Mucosa of rectum (tissue), 2 donors: ENCODE results near the gene CCDC167.

Experiments
- H3K27ac ChIP-seq, 2 donors: one replicate each; pipeline ENCODE4 v1.7.0; 2013; ENCODE audit warnings: inconsistent platforms in 2 of 2, low read depth in 2 of 2, low read length in 2 of 2
- H3K27me3 ChIP-seq, 2 donors: one replicate each; pipeline ENCODE4 v1.7.0; 2013; ENCODE audit warnings: low read length in 2 of 2; ENCODE audit not compliant: control insufficient read depth in 2 of 2, insufficient read depth in 2 of 2
- H3K36me3 ChIP-seq, 2 donors: one replicate each; pipeline ENCODE4 v1.7.0; 2013; ENCODE audit warnings: low read length in 2 of 2; ENCODE audit not compliant: control insufficient read depth in 2 of 2, insufficient read depth in 2 of 2
- H3K4me1 ChIP-seq, 2 donors: one replicate each; pipeline ENCODE4 v1.7.0; 2013; ENCODE audit warnings: low read length in 2 of 2, mild to moderate bottlenecking in 1 of 2; ENCODE audit not compliant: control insufficient read depth in 2 of 2, insufficient read depth in 2 of 2
- H3K4me3 ChIP-seq, 2 donors: one replicate each; pipeline ENCODE4 v1.7.0; 2013; ENCODE audit warnings: low read length in 2 of 2
- H3K9ac ChIP-seq, 2 donors: one replicate each; pipeline ENCODE4 v1.7.0; 2013; ENCODE audit warnings: low read length in 2 of 2, low read depth in 1 of 2, mild to moderate bottlenecking in 1 of 2
- H3K9me3 ChIP-seq, 2 donors: one replicate each; pipeline ENCODE4 v1.7.0; 2013; ENCODE audit warnings: low read length in 2 of 2; ENCODE audit not compliant: control insufficient read depth in 2 of 2
- donor health status: healthy.
- donor health status: Normal muscosa, but diverticular disease.

CCDC167 gene

DNA sequence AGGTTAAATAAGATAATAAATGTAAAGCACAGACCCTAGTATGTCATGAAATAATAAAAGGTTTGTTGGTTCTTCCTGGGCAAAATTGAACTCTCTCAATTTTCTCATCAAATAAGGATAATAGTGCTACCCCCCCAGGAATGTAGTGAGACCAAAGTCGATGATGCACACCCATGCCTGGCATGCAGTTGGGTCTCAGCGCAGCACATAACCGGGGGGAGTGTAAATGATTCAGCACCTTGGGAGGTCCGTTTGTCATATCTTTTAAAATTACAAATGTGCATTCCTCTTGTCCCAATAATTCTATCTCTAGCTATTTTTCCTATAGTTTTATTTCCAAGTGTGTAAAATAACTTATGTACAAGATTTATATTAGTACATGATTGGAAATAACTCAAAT lies 31.3 kb upstream of the CCDC167 start:
- no peaks in the 10 kb centered on the region for H3K9me3 ChIP-seq
- no peaks in the 10 kb centered on the region for H3K36me3 ChIP-seq
- H3K4me1 ChIP-seq: peaks cover 0 to 6% of the 10 kb centered on the region in 2 donors
- H3K27me3 ChIP-seq: peaks cover 31 to 32% of the 10 kb centered on the region in 2 donors
- no peak overlapping the region for H3K27ac ChIP-seq
- H3K4me3 ChIP-seq: no peak overlapping the region
- no peak overlapping the region for H3K9ac ChIP-seq

GRCh38 chr6:37530297-37530696 lies 30.6 kb upstream of the CCDC167 start:
- Histone ChIP-seq H3K36me3 (no peaks in the 10 kb centered on the region), H3K27me3 (peaks cover 24 to 27% of the 10 kb centered on the region in 2 donors), H3K4me1 (peaks cover 0 to under 1% of the 10 kb centered on the region in 2 donors), H3K27ac (no peak overlapping the region), H3K9ac (no peak overlapping the region), H3K9me3 (no peaks in the 10 kb centered on the region), H3K4me3 (no peak overlapping the region)

DNA sequence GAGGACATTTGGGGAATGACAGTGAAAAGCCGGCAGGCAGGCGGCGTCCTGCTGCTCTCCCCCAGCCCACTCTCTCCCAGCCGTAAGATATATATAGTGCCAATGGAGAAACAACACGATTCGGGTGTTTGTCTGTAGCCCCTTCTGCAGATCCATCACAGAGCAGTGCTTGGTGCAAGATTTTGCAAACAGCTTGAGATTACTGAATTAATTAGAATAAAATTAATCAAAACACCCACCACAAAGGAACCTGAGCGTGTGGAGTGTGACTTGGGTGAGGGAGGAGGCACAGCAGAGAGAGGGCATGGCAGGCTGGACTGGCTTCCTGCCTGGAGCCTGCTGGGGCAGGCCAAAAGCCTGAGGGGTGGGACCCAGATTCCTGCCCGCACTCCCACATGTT lies 28.8 kb upstream of the CCDC167 start:
- no peak overlapping the region for H3K27ac ChIP-seq
- no peaks in the 10 kb centered on the region for H3K4me1 ChIP-seq
- peaks cover 10 to 16% of the 10 kb centered on the region in 2 donors for H3K27me3 ChIP-seq
- no peak overlapping the region for H3K9ac ChIP-seq
- no peaks in the 10 kb centered on the region for H3K9me3 ChIP-seq
- no peak overlapping the region for H3K4me3 ChIP-seq
- H3K36me3 ChIP-seq: no peaks in the 10 kb centered on the region

DNA sequence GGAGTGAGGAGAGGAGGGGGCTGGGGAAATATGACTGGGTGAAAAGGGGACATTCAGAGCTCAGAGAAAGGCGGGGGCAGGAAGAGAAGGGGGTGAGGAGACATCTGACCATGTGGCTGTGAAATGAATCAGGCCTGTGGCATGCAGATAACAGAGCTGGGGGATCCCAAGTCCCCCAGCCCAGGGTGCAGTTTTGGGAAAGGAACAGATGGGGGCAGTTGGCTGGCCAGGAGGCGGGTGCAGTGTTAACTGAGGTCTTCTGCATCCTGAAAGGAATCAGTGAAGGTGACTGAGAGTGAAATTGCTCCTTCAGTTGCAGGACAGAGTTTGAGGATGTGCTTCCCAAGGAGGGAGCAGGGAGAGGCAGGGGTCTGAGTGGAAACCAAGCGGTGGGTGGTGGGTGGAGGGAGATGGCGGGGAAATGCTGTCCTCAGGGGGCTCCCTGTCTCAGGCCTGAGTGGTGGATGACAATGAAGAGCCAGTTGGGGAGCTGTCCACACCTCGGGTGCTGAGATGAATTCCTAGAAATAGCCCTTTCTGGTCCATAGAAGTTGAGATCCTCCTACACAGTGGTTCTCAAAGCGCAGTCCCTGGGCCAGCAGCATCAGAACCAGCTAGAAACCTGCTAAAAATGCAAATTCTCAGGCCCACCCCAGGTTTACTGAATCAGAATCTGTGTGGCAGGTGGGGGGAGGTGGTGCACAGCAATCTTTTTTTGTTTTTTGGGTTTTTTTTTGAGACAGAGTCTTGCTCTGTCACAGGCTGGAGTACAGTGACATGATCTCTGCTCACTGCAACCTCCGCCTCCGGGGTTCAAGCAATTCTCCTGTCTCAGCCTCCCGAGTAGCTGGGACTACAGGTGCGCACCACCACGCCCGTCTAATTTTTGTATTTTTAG lies 26.0 kb upstream of the CCDC167 start:
- Histone ChIP-seq H3K36me3 (no peaks in the 10 kb centered on the region), H3K4me1 (no peaks in the 10 kb centered on the region), H3K4me3 (no peak overlapping the region), H3K9ac (no peak overlapping the region), H3K27me3 (peaks cover 0 to 2% of the 10 kb centered on the region in 2 donors), H3K27ac (no peak overlapping the region), H3K9me3 (no peaks in the 10 kb centered on the region)

- Histone ChIP-seq H3K36me3 (no peaks in the 10 kb centered on the region), H3K27me3 (peaks cover 0 to 2% of the 10 kb centered on the region in 2 donors), H3K27ac (no peak overlapping the region), H3K9ac (no peak overlapping the region), H3K4me3 (no peak overlapping the region), H3K4me1 (no peaks in the 10 kb centered on the region), H3K9me3 (no peaks in the 10 kb centered on the region)
Observed at GRCh38 chr6:37524970-37525318, 25.3 kb upstream of the CCDC167 start.

DNA sequence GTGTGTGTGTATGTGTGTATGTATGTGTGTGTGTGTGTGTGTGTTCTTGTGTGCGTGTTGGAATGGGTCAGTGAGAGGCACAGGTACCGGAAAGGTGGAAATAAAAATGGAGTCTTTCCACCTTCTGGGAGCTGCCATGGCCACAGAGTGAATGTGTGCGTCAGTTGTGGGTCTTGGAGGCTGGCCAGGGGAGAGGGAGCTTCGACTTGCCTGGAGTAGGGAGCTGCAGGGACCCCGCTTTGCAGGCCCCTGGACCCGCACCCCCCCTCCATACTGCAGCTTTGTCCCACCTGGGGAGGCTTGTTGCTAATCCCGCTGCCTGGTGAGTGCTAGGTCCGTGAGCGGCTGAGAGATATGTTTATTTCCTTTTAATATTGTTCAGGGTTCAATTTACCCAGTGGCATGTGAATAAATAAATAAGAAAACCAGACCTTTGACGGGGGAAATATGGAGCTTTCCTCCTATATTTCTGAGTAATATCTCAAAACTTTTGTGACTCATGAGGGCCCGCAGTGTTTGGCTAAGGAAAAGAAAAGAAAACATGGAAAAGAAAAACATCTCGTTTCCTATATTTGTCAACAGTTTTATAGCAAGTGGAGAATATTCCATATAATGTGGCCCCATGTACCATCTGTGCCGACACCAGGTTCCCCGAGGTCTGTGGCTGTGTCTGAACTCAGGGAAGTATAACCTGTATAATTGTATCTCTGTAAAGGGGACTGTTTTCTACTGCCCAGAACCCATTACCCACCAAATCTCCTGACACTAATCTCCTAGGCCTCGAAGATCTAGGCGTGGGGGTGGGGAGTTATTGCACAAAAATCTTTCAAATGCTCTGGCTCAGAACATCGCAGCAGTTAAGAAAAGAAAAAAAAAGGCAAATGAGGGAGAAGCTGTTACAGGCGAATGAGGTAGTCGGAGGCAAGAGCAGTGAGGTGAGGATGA lies 24.6 kb upstream of the CCDC167 start:
- peaks cover 0 to 2% of the 10 kb centered on the region in 2 donors for H3K27me3 ChIP-seq
- no peaks in the 10 kb centered on the region for H3K36me3 ChIP-seq
- no peak overlapping the region for H3K27ac ChIP-seq
- H3K4me1 ChIP-seq: no peaks in the 10 kb centered on the region
- no peak overlapping the region for H3K9ac ChIP-seq
- no peaks in the 10 kb centered on the region for H3K9me3 ChIP-seq
- no peak overlapping the region for H3K4me3 ChIP-seq

DNA sequence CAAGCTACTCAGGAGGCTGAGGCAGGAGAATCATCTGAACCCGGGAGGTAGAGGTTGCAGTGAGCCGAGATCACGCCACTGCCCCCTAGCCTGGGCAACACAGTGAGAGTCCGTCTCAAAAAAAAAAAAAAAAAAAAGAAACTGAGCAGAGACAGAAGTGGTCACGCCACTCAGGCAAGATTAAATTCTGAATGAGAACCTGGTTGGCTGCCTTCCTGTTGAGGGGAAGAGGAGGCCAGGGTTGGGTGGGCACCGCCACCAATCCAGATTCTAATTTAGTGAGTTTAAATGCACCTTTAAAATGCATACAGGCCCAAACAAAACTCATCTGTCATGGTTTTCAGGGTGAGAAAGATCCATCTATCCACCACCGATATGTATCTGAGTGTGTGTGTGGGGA lies 23.7 kb upstream of the CCDC167 start:
- H3K4me3 ChIP-seq: no peak overlapping the region
- H3K9me3 ChIP-seq: no peaks in the 10 kb centered on the region
- H3K27me3 ChIP-seq: peaks cover 0 to 2% of the 10 kb centered on the region in 2 donors
- H3K27ac ChIP-seq: no peak overlapping the region
- no peak overlapping the region for H3K9ac ChIP-seq
- no peaks in the 10 kb centered on the region for H3K36me3 ChIP-seq
- H3K4me1 ChIP-seq: no peaks in the 10 kb centered on the region

GRCh38 chr6:37522836-37523235 lies 23.1 kb upstream of the CCDC167 start:
- no peaks in the 10 kb centered on the region for H3K36me3 ChIP-seq
- no peak overlapping the region for H3K27ac ChIP-seq
- no peaks in the 10 kb centered on the region for H3K9me3 ChIP-seq
- H3K4me3 ChIP-seq: no peak overlapping the region
- no peaks in the 10 kb centered on the region for H3K4me1 ChIP-seq
- peaks cover 0 to 2% of the 10 kb centered on the region in 2 donors for H3K27me3 ChIP-seq
- no peak overlapping the region for H3K9ac ChIP-seq

GRCh38 chr6:37521674-37522073 lies 22.0 kb upstream of the CCDC167 start:
- H3K9ac ChIP-seq: no peak overlapping the region
- no peak overlapping the region for H3K27ac ChIP-seq
- peaks cover 0 to 3% of the 10 kb centered on the region in 2 donors for H3K27me3 ChIP-seq
- no peaks in the 10 kb centered on the region for H3K36me3 ChIP-seq
- H3K4me3 ChIP-seq: no peak overlapping the region
- H3K9me3 ChIP-seq: no peaks in the 10 kb centered on the region
- no peaks in the 10 kb centered on the region for H3K4me1 ChIP-seq

GRCh38 chr6:37520926-37521325 lies 21.2 kb upstream of the CCDC167 start:
- no peak overlapping the region for H3K4me3 ChIP-seq
- H3K27me3 ChIP-seq: peaks cover 0 to 3% of the 10 kb centered on the region in 2 donors
- no peaks in the 10 kb centered on the region for H3K36me3 ChIP-seq
- H3K9ac ChIP-seq: no peak overlapping the region
- H3K9me3 ChIP-seq: no peaks in the 10 kb centered on the region
- peaks cover 0 to 3% of the 10 kb centered on the region in 2 donors for H3K4me1 ChIP-seq
- H3K27ac ChIP-seq: no peak overlapping the region
